PFSK-1 (cell line): ENCODE measurements around the gene FRMD4B.

Source experiments
- POLR2AphosphoS5 ChIP-seq: IDR thresholded peaks from 2 replicates; pipeline ENCODE4 v1.6.1; 2012; ENCODE audit warnings: low read depth, mild to moderate bottlenecking, control low read depth, low read length, moderate library complexity
- TAF1 ChIP-seq: IDR thresholded peaks from 2 replicates; pipeline ENCODE4 v1.6.1; 2012; ENCODE audit warnings: low read length, control low read depth, borderline replicate concordance; ENCODE audit not compliant: insufficient read depth

DNA sequence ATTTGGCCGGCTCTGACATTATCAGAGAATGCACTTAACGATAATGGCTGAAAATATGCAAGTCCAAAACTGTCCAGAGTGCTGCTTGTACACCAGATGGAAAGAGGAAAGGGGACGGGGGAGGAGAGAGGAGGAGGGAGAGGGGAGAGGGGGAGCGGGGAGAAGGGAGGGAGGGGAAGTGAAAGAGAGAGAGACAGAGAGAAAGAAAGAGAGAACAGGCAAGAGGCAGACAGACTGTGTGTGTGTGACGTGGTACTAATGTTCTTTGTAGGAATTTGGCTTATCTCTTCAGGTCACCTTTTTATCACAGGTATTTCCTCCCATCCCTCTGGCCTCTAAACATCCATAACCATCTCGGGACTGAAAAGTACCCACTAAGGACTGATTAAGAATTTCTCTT lies 188.4 kb downstream of the FRMD4B start:
- no peak for TF ChIP-seq POLR2AphosphoS5
- TF ChIP-seq TAF1 = no peak
